GM23338 (cell line): Measurements from ENCODE around the gene ENOX1. TPM values are rescaled to one million over a fixed set of nuclear protein-coding genes. Genes with fewer than 3 reads are reported as not detected.

ENCODE experiments used
- ATAC-seq: fragments of 200-7000 bp; cut with Tn5 transposase; 3 replicates; pipeline ENCODE4 v1.9.1; 2020
- DNase-seq: peaks from one replicate; pipeline ENCODE4 v3.0.0-alpha.2; 2015; ENCODE audit warnings: low spot score
- H2AFZ ChIP-seq: fragments of 200-600 bp; sonication (generic); 2 replicates; pipeline ENCODE4 v1.8.0; 2016; ENCODE audit warnings: antibody characterized with exemption, mild to moderate bottlenecking, moderate library complexity
- H3F3A ChIP-seq: fragments of 200-600 bp; sonication (generic); replicated peaks from 2 replicates; pipeline ENCODE4 v1.8.0; 2017; ENCODE audit warnings: antibody characterized with exemption, mixed run types, low read depth
- H3K27ac ChIP-seq: fragments of 200-600 bp; sonication (generic); 2 replicates; pipeline ENCODE4 v1.6.1; 2016; ENCODE audit warnings: low read depth
- H3K27me3 ChIP-seq: fragments of 200-600 bp; sonication (generic); 2 replicates; pipeline ENCODE4 v1.8.0; 2016; ENCODE audit warnings: mild to moderate bottlenecking, mixed run types, moderate library complexity; ENCODE audit not compliant: insufficient read depth
- H3K36me3 ChIP-seq: fragments of 200-600 bp; sonication (generic); 2 replicates; pipeline ENCODE4 v1.8.0; 2016; ENCODE audit warnings: mild to moderate bottlenecking; ENCODE audit not compliant: insufficient read depth
- H3K4me1 ChIP-seq: fragments of 200-600 bp; sonication (generic); 2 replicates; pipeline ENCODE4 v1.8.0; 2016; ENCODE audit warnings: mild to moderate bottlenecking, moderate library complexity; ENCODE audit not compliant: insufficient read depth
- H3K4me2 ChIP-seq: fragments of 200-600 bp; sonication (generic); 2 replicates; pipeline ENCODE4 v1.7.1; 2017; ENCODE audit warnings: mixed run types
- H3K4me3 ChIP-seq: fragments of 200-600 bp; sonication (generic); 2 replicates; pipeline ENCODE4 v1.6.1; 2016; ENCODE audit warnings: mixed run types
- H3K79me2 ChIP-seq: fragments of 200-600 bp; sonication (generic); replicated peaks from 2 replicates; pipeline ENCODE4 v1.8.0; 2017; ENCODE audit warnings: mild to moderate bottlenecking; ENCODE audit not compliant: insufficient read depth
- H3K9me2 ChIP-seq: fragments of 200-600 bp; sonication (generic); 2 replicates; pipeline ENCODE4 v1.8.0; 2017; ENCODE audit not compliant: insufficient read depth
- H4K20me1 ChIP-seq: fragments of 200-600 bp; sonication (generic); replicated peaks from 2 replicates; pipeline ENCODE4 v1.8.0; 2017; ENCODE audit warnings: mild to moderate bottlenecking; ENCODE audit not compliant: insufficient read depth
- H3K27ac Mint-ChIP-seq: 2 replicates; pipeline ENCODE4 v1.8.0; 2020; ENCODE audit warnings: inconsistent platforms, mild to moderate bottlenecking, moderate library complexity, mixed read lengths
- H3K27me3 Mint-ChIP-seq: 3 replicates; pipeline ENCODE4 v1.8.0; 2022; ENCODE audit warnings: low read depth, mild to moderate bottlenecking, moderate library complexity, mixed read lengths, inconsistent platforms; ENCODE audit not compliant: insufficient read depth, poor library complexity
- H3K36me3 Mint-ChIP-seq: 3 replicates; pipeline ENCODE4 v1.8.0; 2021; ENCODE audit warnings: low read depth, mild to moderate bottlenecking, inconsistent platforms, moderate library complexity, mixed read lengths
- H3K4me1 Mint-ChIP-seq: 3 replicates; pipeline ENCODE4 v1.8.0; 2020; ENCODE audit warnings: mild to moderate bottlenecking, inconsistent platforms, mixed read lengths
- H3K4me3 Mint-ChIP-seq: 3 replicates; pipeline ENCODE4 v1.8.0; 2021; ENCODE audit warnings: moderate library complexity, mild to moderate bottlenecking, inconsistent platforms, mixed read lengths
- H3K9me3 Mint-ChIP-seq: 3 replicates; pipeline ENCODE4 v1.8.0; 2020; ENCODE audit warnings: moderate library complexity, mild to moderate bottlenecking, inconsistent platforms, mixed read lengths
- CREB1 ChIP-seq: fragments of 250-450 bp; sonication (Bioruptor Pico); IDR thresholded peaks from 2 replicates; pipeline ENCODE4 v1.5.0; 2020; ENCODE audit warnings: low read depth, mild to moderate bottlenecking, moderate library complexity
- CTCF ChIP-seq, 2 experiments: fragments of 200-600 bp in 1 of 2; sonication (generic) in 1 of 2; conservative IDR thresholded peaks; 2 replicates each; pipeline versions ENCODE4 v1.5.1 to v1.6.1; 2016 to 2017; ENCODE audit warnings: antibody characterized with exemption in 2 of 2, low read depth in 2 of 2, mild to moderate bottlenecking in 2 of 2, moderate library complexity in 1 of 2
- ETS1 ChIP-seq: IDR thresholded peaks from 2 replicates; pipeline ENCODE4 v1.6.1; 2016; ENCODE audit warnings: antibody characterized with exemption
- EZH2 ChIP-seq: fragments of 200-600 bp; sonication (generic); IDR thresholded peaks from one replicate; pipeline ENCODE4 v1.8.0; 2017; ENCODE audit warnings: antibody characterized with exemption, mild to moderate bottlenecking, low read depth; ENCODE audit not compliant: unreplicated experiment
- EZH2phosphoT487 ChIP-seq: fragments of 200-600 bp; sonication (generic); IDR thresholded peaks from one replicate; pipeline ENCODE4 v1.8.1; 2018; ENCODE audit warnings: antibody characterized with exemption; ENCODE audit not compliant: unreplicated experiment
- JUNB ChIP-seq: IDR thresholded peaks from one replicate; pipeline ENCODE4 v1.6.1; 2016; ENCODE audit warnings: antibody characterized with exemption; ENCODE audit not compliant: unreplicated experiment
- NANOG ChIP-seq: IDR thresholded peaks from 2 replicates; pipeline ENCODE4 v1.6.1; 2016; ENCODE audit warnings: antibody characterized with exemption, borderline replicate concordance
- POLR2AphosphoS5 ChIP-seq: IDR thresholded peaks from 2 replicates; pipeline ENCODE4 v1.6.1; 2016; ENCODE audit warnings: antibody characterized with exemption, low read depth
- REST ChIP-seq: IDR thresholded peaks from one replicate; pipeline ENCODE4 v1.6.1; 2018; ENCODE audit warnings: antibody characterized with exemption; ENCODE audit not compliant: unreplicated experiment
- STAT1 ChIP-seq: IDR thresholded peaks from one replicate; pipeline ENCODE4 v1.6.1; 2016; ENCODE audit warnings: antibody characterized with exemption; ENCODE audit not compliant: unreplicated experiment
- ZNF114 ChIP-seq: fragments of 250-450 bp; sonication (Bioruptor Pico); IDR thresholded peaks from 2 replicates; pipeline ENCODE4 v1.5.0; 2020; ENCODE audit warnings: mild to moderate bottlenecking, moderate library complexity
- ZNF331 ChIP-seq: fragments of 250-450 bp; sonication (Bioruptor Pico); IDR thresholded peaks from 2 replicates; pipeline ENCODE4 v1.5.0; 2020; ENCODE audit warnings: low read depth, mild to moderate bottlenecking, moderate library complexity
- ZNF462 ChIP-seq: fragments of 250-450 bp; sonication (Bioruptor Pico); IDR thresholded peaks from 2 replicates; pipeline ENCODE4 v1.5.0; 2020; ENCODE audit warnings: mild to moderate bottlenecking, moderate library complexity
- polyA plus RNA-seq: library from polyadenylated mRNA; unstranded; fragments of >200 nt; fragmentation: Nextera tagmentation; extraction: Ambion mirVana; gene quantifications from 2 replicates; pipeline ENCODE4 v1.2.1, GENCODE V29; 2016
- total RNA-seq: library from RNA; depleted of rRNA; stranded (reverse); fragments of >200 nt; shearing (Covaris generic); gene quantifications from 2 replicates; pipeline ENCODE4 v1.2.3, GENCODE V29; 2014

ENOX1 gene
- total and polyA plus RNA-seq, 2 experiments from 2014 or later = 0.66 to 0.81 TPM

GRCh38 chr13:43520351-43520750, 266.4 kb downstream of the ENOX1 start:
- H3K79me2 ChIP-seq = no peaks in the 10 kb centered on the region
- no peak for TF ChIP-seq STAT1
- TF ChIP-seq ZNF114 (CRISPR knock-in tag) = no peak
- no peak for TF ChIP-seq EZH2phosphoT487
- no peak for TF ChIP-seq ZNF331 (CRISPR knock-in tag)
- no peak for TF ChIP-seq JUNB
- TF ChIP-seq POLR2AphosphoS5 = no peak
- no peak for TF ChIP-seq REST
- no peak for TF ChIP-seq ETS1
- TF ChIP-seq EZH2 = no peak
- no peak for TF ChIP-seq CREB1 (CRISPR knock-in tag)
- TF ChIP-seq CTCF (conservative IDR thresholded peaks at IDR 0.05; ENCODE audit: low read depth in 2 of 2) = no peak
- TF ChIP-seq NANOG = no peak
- TF ChIP-seq ZNF462 (CRISPR knock-in tag) = no peak

More at GRCh38 chr13:43520351-43520750, 266.4 kb downstream of the ENOX1 start:
- Mint-ChIP-seq H3K36me3 (no peaks in the 10 kb centered on the region), H3K9me3 (no peaks in the 10 kb centered on the region), H3K4me1 (no peaks in the 10 kb centered on the region), H3K4me3 (no peak overlapping the region), H3K27me3 (no peaks in the 10 kb centered on the region), H3K27ac (no peak overlapping the region)
- DNase-seq (no peak), ATAC-seq (no peak)
- Histone ChIP-seq H3K27me3 (no peaks in the 10 kb centered on the region), H3K9me2 (peaks cover 12% of the 10 kb centered on the region; the same call in 1 of the 2 replicates), H3K27ac (no peak overlapping the region), H2AFZ (no peak overlapping the region), H3K4me1 (no peaks in the 10 kb centered on the region), H3F3A (no peaks in the 10 kb centered on the region), H4K20me1 (no peaks in the 10 kb centered on the region), H3K36me3 (no peaks in the 10 kb centered on the region), H3K4me3 (no peak overlapping the region), H3K4me2 (no peak overlapping the region)
